PC-9 (cell line): ENCODE measurements around the gene LCA5. TPM values are rescaled to one million over a fixed set of nuclear protein-coding genes. Genes with fewer than 3 reads are reported as not detected.

Experiments used
- BruUV-seq: library from RNA; stranded (reverse); fragments of 400-500 nt; replicated peaks from 2 replicates; lab custom pipeline; 2021; lab: Mats Ljungman, UMichigan
- CTCF ChIA-PET: fragments of 300-600 bp; sonication (Branson Sonifier 250); formaldehyde crosslinking; loops from one replicate; lab custom pipeline; 2022; ENCODE audit warnings: antibody characterized with exemption; lab: Charles Lee
- POLR2A ChIA-PET: fragments of 300-600 bp; sonication (Branson Sonifier 250); formaldehyde crosslinking; loops from one replicate; lab custom pipeline; 2022; ENCODE audit warnings: antibody characterized with exemption; ENCODE audit not compliant: unreplicated experiment; lab: Charles Lee
- DNase-seq, 2 experiments: peaks; one replicate each; pipeline versions ENCODE4 v3.0.0 to v3.0.0-alpha.2; 2015 to 2022; ENCODE audit warnings: mixed read lengths in 1 of 2
- H2AFZ ChIP-seq: fragments of 200-600 bp; sonication (generic); 2 replicates; pipeline ENCODE4 v1.8.1; 2017; ENCODE audit warnings: antibody characterized with exemption
- H3F3A ChIP-seq: fragments of 200-600 bp; sonication (generic); 2 replicates; pipeline ENCODE4 v1.8.1; 2017; ENCODE audit warnings: antibody characterized with exemption, mild to moderate bottlenecking, low read depth; ENCODE audit not compliant: insufficient read depth
- H3K27ac ChIP-seq: fragments of 200-600 bp; sonication (generic); 2 replicates; pipeline ENCODE4 v1.6.1; 2016; ENCODE audit warnings: mixed run types
- H3K27me3 ChIP-seq: fragments of 200-600 bp; sonication (generic); 2 replicates; pipeline ENCODE4 v1.6.1; 2016; ENCODE audit warnings: low read depth, mixed run types; ENCODE audit not compliant: insufficient read depth
- H3K36me3 ChIP-seq: fragments of 200-600 bp; sonication (generic); 2 replicates; pipeline ENCODE4 v1.6.1; 2016; ENCODE audit warnings: low read depth, mixed run types
- H3K4me1 ChIP-seq: fragments of 200-600 bp; sonication (generic); replicated peaks from 2 replicates; pipeline ENCODE4 v1.6.1; 2016; ENCODE audit warnings: mixed run types; ENCODE audit not compliant: insufficient read depth
- H3K4me2 ChIP-seq: fragments of 200-600 bp; sonication (generic); 2 replicates; pipeline ENCODE4 v1.6.1; 2017; ENCODE audit warnings: mixed run types
- H3K4me3 ChIP-seq: fragments of 200-600 bp; sonication (generic); 2 replicates; pipeline ENCODE4 v1.6.1; 2016; ENCODE audit warnings: mixed run types
- H3K79me2 ChIP-seq: fragments of 200-600 bp; sonication (generic); 2 replicates; pipeline ENCODE4 v1.6.1; 2017; ENCODE audit warnings: low read depth, mixed run types
- H3K9me2 ChIP-seq: fragments of 200-600 bp; sonication (generic); 2 replicates; pipeline ENCODE4 v1.8.1; 2017; ENCODE audit warnings: mild to moderate bottlenecking; ENCODE audit not compliant: insufficient read depth
- H3K9me3 ChIP-seq: fragments of 200-600 bp; sonication (generic); 2 replicates; pipeline ENCODE4 v1.8.1; 2016; ENCODE audit warnings: low read depth; ENCODE audit not compliant: insufficient read depth
- H4K20me1 ChIP-seq: fragments of 200-600 bp; sonication (generic); 2 replicates; pipeline ENCODE4 v1.8.1; 2017; ENCODE audit not compliant: insufficient read depth
- CTCF ChIP-seq: fragments of 200-600 bp; sonication (generic); conservative IDR thresholded peaks from 2 replicates; pipeline ENCODE4 v1.6.1; 2017; ENCODE audit warnings: mixed run types, antibody characterized with exemption, mild to moderate bottlenecking, moderate library complexity
- EZH2 ChIP-seq: fragments of 200-600 bp; sonication (generic); IDR thresholded peaks from 2 replicates; pipeline ENCODE4 v1.8.0; 2017; ENCODE audit warnings: antibody characterized with exemption, low read depth
- intact Hi-C: fragments of 100-400 bp; cut with micrococcal nuclease; formaldehyde crosslinking; loops from one replicate; pipeline ENCODE4 v1.10.0; 2022; ENCODE audit not compliant: unreplicated experiment
- total RNA-seq: library from RNA; stranded (reverse); gene quantifications from 2 replicates; pipeline ENCODE4 v1.2.3, GENCODE V29; 2021

LCA5 gene
- total RNA-seq, 1 experiment from 2014 or later: 5.4 TPM

DNA sequence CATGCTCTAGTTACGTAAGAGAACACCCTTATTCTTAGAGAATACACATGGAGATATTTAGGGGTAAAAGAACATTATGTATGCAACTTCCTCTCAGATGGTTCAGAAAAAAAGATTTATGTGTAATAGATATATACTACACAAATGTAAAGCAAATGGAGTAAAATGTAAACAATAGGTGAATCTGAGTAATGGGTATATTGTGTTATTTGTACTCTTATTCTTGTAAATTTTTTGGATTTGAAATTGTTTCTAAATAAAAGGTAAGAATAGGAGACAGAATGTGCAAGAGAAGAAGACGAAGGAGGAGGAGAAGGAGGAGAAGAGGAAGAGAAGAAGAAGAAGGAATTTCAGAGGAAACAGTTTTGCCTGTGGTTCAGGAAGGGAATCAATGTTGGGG is 22.5 kb upstream of the LCA5 start:
- no peaks in the 10 kb centered on the region for H3F3A ChIP-seq
- H3K36me3 ChIP-seq: no peaks in the 10 kb centered on the region
- no TSS peak for BruUV-seq
- no peaks in the 10 kb centered on the region for H3K4me1 ChIP-seq
- H4K20me1 ChIP-seq: no peaks in the 10 kb centered on the region
- TF ChIP-seq EZH2: no peak
- no peak for TF ChIP-seq CTCF
- H3K9me2 ChIP-seq: no peaks in the 10 kb centered on the region
- no peak overlapping the region for H2AFZ ChIP-seq
- ChIA-PET CTCF (no interaction called here), POLR2A (no interaction called here)
- no peak overlapping the region for H3K4me3 ChIP-seq
- no peaks in the 10 kb centered on the region for H3K79me2 ChIP-seq
- H3K4me2 ChIP-seq: no peak overlapping the region
- intact Hi-C loops: no loop called here
- H3K27ac ChIP-seq: no peak overlapping the region
- H3K27me3 ChIP-seq: no peaks in the 10 kb centered on the region
- no peaks in the 10 kb centered on the region for H3K9me3 ChIP-seq
- DNase-seq: no peak

- intact Hi-C loops: no loop called here
- Histone ChIP-seq H3K4me1 (no peaks in the 10 kb centered on the region), H2AFZ (no peak overlapping the region), H3K36me3 (no peaks in the 10 kb centered on the region), H3K9me3 (no peaks in the 10 kb centered on the region), H3K27ac (no peak overlapping the region), H3K79me2 (no peaks in the 10 kb centered on the region), H3K27me3 (no peaks in the 10 kb centered on the region), H3K9me2 (no peaks in the 10 kb centered on the region), H3F3A (no peaks in the 10 kb centered on the region), H4K20me1 (no peaks in the 10 kb centered on the region), H3K4me2 (no peak overlapping the region), H3K4me3 (no peak overlapping the region)
- DNase-seq: no peak
- BruUV-seq: no TSS peak
- TF ChIP-seq CTCF (no peak), EZH2 (no peak)
- CTCF ChIA-PET: no interaction called here
- POLR2A ChIA-PET: no interaction called here
Observed at GRCh38 chr6:79557673-79558467, 20.6 kb upstream of the LCA5 start.

DNA sequence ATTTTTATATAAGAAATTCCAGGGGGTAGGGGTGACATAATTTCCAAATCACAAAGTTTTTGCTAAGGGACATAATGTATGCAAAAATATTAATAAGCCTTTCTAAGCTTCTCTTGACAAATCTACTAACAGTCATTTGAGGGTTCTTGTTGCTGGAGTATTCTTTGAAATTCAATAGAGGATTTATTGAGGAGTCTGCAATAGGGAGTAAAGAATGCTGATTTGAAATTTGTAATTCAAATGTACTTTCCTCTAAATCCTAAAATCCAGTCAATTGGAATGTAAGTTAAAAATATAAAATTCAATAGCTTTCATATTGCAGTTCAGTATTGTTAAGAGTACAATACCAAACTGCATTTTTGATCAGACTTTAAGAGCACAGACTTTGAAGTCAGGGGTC is 17.1 kb upstream of the LCA5 start:
- ChIA-PET CTCF (interaction anchor here (0.5 kb wide), 1 partner anchor 394 kb away, joined by 3 read pairs; no protein-coding TSS in a partner anchor), POLR2A (no interaction called here)
- Histone ChIP-seq H3K36me3 (no peaks in the 10 kb centered on the region), H3K4me3 (no peak overlapping the region), H3K9me2 (no peaks in the 10 kb centered on the region), H2AFZ (no peak overlapping the region), H4K20me1 (no peaks in the 10 kb centered on the region), H3K27ac (no peak overlapping the region), H3K27me3 (no peaks in the 10 kb centered on the region), H3K79me2 (no peaks in the 10 kb centered on the region), H3F3A (no peaks in the 10 kb centered on the region), H3K9me3 (no peaks in the 10 kb centered on the region), H3K4me2 (no peak overlapping the region), H3K4me1 (no peaks in the 10 kb centered on the region)
- no TSS peak for BruUV-seq
- no peak for TF ChIP-seq EZH2
- no peak for TF ChIP-seq CTCF
- intact Hi-C loops: no loop called here
- DNase-seq: no peak
